Naive thymus-derived CD8-positive, alpha-beta T cell (primary cell): ENCODE data around the gene SLC15A4. TPM values are rescaled to one million over a fixed set of nuclear protein-coding genes. Genes with fewer than 3 reads are reported as not detected.

Source experiments
- ATAC-seq, 2 donors: fragments of 150-1000 bp; cut with Tn5 transposase in 1 of 2; sonication (Bioruptor Pico), chemical (Tn5 transposase) in 1 of 2; 1 replicate in 1 of 2; 2 replicates in 1 of 2; pipeline ENCODE4 v1.10.0; 2021; ENCODE audit warnings: mild to moderate bottlenecking in 2 of 2, moderate library complexity in 2 of 2
- POLR2A ChIA-PET: fragments of 350-600 bp; sonication (Branson Sonifier 250); formaldehyde crosslinking; loops from one replicate; lab custom pipeline; 2021; ENCODE audit warnings: antibody characterized with exemption; lab: Charles Lee
- DNase-seq, 10 donors: peaks; one replicate each; pipeline versions ENCODE4 v3.0.0 to v3.0.0-alpha.2; 2020 to 2022
- H3K27ac Mint-ChIP-seq, 10 donors: one replicate each; pipeline ENCODE4 v1.8.0; 2020 to 2022; ENCODE audit warnings: mild to moderate bottlenecking in 10 of 10, mixed read lengths in 10 of 10, moderate library complexity in 4 of 10, inconsistent platforms in 1 of 10
- H3K27me3 Mint-ChIP-seq, 5 donors: one replicate each; pipeline ENCODE4 v1.8.0; 2021 to 2022; ENCODE audit warnings: mixed read lengths in 5 of 5
- H3K36me3 Mint-ChIP-seq, 3 donors: one replicate each; pipeline ENCODE4 v1.8.0; 2020 to 2022; ENCODE audit warnings: mixed read lengths in 3 of 3, mild to moderate bottlenecking in 2 of 3, inconsistent platforms in 1 of 3
- H3K4me1 Mint-ChIP-seq, 4 donors: one replicate each; pipeline ENCODE4 v1.8.0; 2021 to 2022; ENCODE audit warnings: mixed read lengths in 4 of 4
- H3K4me3 Mint-ChIP-seq, 10 donors: one replicate each; pipeline ENCODE4 v1.8.0; 2020 to 2022; ENCODE audit warnings: mild to moderate bottlenecking in 10 of 10, mixed read lengths in 10 of 10, moderate library complexity in 6 of 10, inconsistent platforms in 1 of 10
- H3K9me3 Mint-ChIP-seq, 9 donors: one replicate each; pipeline ENCODE4 v1.8.0; 2020 to 2022; ENCODE audit warnings: mixed read lengths in 9 of 9, mild to moderate bottlenecking in 3 of 9, inconsistent platforms in 1 of 9, moderate library complexity in 1 of 9
- polyA plus RNA-seq, 3 donors: library from polyadenylated mRNA; unstranded; fragments of 300-500 nt; fragmentation: Illumina TruSeq; gene quantifications; one replicate each; pipeline ENCODE4 v1.2.3, GENCODE V29; 2021
- total RNA-seq, 8 experiments: library from RNA in 2 of 8; stranded (reverse) in 2 of 8; gene quantifications; one replicate each; pipeline ENCODE4 v1.2.3 and lab custom pipeline; 2021 to 2026

SLC15A4 gene
- total and polyA plus RNA-seq, 5 experiments from 2014 or later = 2.1 to 17.9 (median 14.3) TPM

DNA sequence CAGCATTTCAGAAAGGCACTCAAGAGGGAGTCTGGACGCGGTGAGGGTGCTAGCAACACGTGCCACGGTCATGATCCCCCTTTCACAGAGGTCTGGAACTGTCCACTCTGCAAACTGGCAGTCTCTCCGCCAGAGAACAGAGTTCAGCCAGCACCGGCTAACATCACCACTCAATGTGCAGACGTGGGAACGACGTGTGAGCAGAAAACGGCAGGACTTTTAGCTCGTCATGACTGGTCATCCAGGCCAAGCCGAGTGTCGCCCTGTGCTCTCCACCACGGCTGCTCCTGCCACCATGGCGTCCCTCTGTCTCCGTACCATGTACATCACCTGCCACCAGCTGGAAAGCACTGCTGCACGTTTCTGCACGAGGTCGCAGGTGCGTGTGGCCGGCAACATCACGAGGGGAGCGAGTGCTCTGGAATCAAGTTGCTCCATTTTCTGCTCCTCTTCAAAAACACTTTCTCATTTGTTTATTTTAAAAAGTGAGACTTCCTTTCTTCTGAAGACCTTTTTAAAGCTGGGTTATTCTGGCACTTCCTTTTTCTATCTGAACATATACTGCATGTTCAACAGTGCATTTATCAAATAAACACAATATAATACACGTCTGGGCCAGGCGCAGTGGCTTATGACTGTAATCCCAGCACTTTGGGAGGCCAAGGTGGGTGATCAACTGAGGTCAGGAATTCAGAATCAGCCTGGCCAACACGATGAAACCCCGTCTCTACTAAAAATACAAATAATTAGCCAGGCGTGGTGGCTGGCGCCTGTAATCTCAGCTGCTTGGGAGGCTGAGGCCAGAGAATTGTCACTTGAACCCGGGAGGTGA, 28.0 kb downstream of the SLC15A4 start:
- peaks cover 7 to 82% (median 31%) of the 10 kb centered on the region in 4 donors for H3K4me1 Mint-ChIP-seq
- H3K27ac Mint-ChIP-seq = peak overlapping the region in 8 of 10 donors; percentile 36 to 97 (median 72)
- peaks cover 5 to 85% (median 12%) of the 10 kb centered on the region in 3 donors for H3K36me3 Mint-ChIP-seq
- H3K9me3 Mint-ChIP-seq = no peaks in the 10 kb centered on the region
- no peaks in the 10 kb centered on the region for H3K27me3 Mint-ChIP-seq
- H3K4me3 Mint-ChIP-seq = peak overlapping the region in 5 of 10 donors; percentile 16 to 73 (median 31)
- ATAC-seq (no peak), DNase-seq (no peak)
- POLR2A ChIA-PET = no interaction called here

DNA sequence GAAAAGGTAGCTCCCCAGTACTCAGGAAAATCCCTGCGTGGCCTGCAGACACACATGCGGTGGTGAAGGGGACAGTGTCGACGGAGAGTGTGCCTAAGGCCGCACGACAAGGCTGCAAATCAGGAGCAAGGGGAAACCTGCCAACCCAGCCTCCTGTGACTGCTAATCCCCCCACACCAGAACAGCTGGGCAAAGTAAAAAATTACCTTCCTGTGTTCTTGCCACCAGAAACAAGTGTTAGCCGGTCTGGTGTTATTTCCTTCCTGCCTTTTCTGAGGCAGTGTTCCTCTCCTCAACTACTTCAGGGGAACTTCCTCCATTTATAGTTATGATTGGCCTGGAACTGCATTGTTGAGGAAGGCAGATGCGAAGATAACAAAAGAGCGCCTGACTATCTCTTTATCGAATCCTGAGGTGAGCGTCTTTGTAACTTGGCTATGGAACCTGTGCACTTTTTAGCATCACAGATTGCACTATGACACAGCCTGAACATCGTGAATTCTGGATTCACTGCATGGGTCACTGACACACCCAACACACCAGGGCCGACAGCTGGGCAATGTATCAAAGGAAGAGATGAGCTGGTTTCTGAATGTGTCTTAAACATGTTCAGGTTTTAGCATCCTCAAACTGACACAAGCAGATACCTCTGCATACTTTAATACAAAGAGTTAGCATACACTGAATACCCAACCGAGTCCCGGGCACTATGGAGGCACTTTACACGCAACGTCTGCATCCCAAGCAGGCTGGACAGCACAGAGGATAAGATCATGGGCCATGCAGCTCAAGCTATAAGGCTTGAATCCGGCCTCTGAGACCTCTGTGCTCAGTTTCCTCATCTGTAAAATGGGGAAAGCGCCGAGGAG, 28.9 kb downstream of the SLC15A4 start:
- peaks cover 0 to 77% (median 12%) of the 10 kb centered on the region in 3 donors for H3K36me3 Mint-ChIP-seq
- H3K4me3 Mint-ChIP-seq = peak overlapping the region in 7 of 10 donors; percentile 1 to 83 (median 10)
- POLR2A ChIA-PET = no interaction called here
- peaks cover 7 to 82% (median 31%) of the 10 kb centered on the region in 4 donors for H3K4me1 Mint-ChIP-seq
- ATAC-seq (peak in 1 of 2 donors; percentile 35), DNase-seq (peak in 2 of 10 donors; percentile 13 to 52)
- peak overlapping the region; percentile 67 to 97 (median 81) for H3K27ac Mint-ChIP-seq
- H3K27me3 Mint-ChIP-seq = no peaks in the 10 kb centered on the region
- H3K9me3 Mint-ChIP-seq = no peaks in the 10 kb centered on the region

DNA sequence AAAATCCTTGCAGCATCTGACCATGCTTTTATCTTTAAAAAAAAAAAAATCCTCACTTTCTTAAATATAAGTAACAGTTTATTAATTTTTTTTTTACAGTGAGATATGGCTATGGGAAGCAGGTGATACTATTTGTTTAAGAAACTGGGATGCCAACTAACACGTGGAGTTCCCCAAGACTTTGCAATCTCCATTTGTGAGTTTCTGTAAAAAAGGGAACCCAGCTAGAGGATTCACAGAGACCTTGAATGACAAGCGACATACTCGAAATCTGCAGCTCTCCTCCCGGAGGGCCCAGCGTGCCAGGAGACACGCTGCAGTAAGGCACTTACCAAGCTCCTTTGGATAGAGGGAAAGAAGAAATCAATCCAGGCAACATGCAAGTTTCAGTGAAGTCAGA, 30.1 kb downstream of the SLC15A4 start:
- POLR2A ChIA-PET = no interaction called here
- Mint-ChIP-seq H3K4me1 (peaks cover 10 to 85% (median 31%) of the 10 kb centered on the region in 4 donors), H3K27ac (peak overlapping the region in 9 of 10 donors; percentile 39 to 97 (median 83)), H3K9me3 (no peaks in the 10 kb centered on the region), H3K36me3 (peaks cover 0 to 65% (median 5%) of the 10 kb centered on the region in 3 donors), H3K4me3 (peak overlapping the region in 3 of 10 donors; percentile 12 to 62 (median 52)), H3K27me3 (no peaks in the 10 kb centered on the region)
- ATAC-seq = no peak
- no peak for DNase-seq

DNA sequence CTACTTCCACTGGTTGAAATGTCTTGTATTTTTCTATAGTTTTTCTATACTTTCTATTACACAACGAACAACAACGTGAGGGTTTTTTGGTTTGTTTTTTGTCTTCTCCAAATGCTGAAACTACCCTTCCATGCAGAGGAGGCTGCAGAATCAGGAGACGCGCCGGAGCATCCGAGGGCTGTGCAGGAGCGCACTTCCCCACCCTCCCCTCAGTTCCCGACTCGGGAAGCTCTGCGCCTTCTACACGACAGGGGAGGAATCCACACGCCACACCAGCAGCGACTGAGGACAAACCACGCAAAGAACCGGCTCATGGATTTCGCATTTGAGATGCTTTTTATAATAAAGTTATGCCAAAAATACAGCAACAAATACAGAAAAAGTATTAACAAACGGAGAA, 30.9 kb downstream of the SLC15A4 start:
- H3K9me3 Mint-ChIP-seq = no peaks in the 10 kb centered on the region
- DNase-seq = no peak
- peaks cover 0 to 58% (median 4%) of the 10 kb centered on the region in 3 donors for H3K36me3 Mint-ChIP-seq
- H3K4me3 Mint-ChIP-seq = no peak overlapping the region
- ATAC-seq = no peak
- POLR2A ChIA-PET = no interaction called here
- H3K27ac Mint-ChIP-seq = peak overlapping the region in 3 of 10 donors; percentile 29 to 90 (median 82)
- no peaks in the 10 kb centered on the region for H3K27me3 Mint-ChIP-seq
- peaks cover 10 to 77% (median 30%) of the 10 kb centered on the region in 4 donors for H3K4me1 Mint-ChIP-seq

DNA sequence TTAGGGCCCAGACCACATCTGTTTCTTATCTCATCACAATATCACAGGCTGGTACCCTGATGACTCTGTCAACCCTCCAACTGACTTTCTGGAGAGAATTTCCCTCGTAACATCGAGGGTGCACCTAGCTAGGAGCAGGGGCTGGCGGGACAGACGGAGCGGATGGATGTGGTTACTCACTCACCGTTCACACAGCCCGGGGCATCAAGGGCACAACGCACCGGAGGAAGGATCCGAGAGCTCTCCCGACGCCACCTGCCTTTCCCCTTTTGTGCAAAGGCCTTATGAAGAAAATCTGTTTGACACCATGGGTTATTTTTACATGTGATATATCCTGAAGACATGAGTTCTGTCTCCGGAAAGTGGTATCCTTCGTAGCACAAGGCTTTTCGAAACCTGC, 31.4 kb downstream of the SLC15A4 start:
- Mint-ChIP-seq H3K9me3 (no peaks in the 10 kb centered on the region), H3K36me3 (peaks cover 0 to 53% (median 2%) of the 10 kb centered on the region in 3 donors), H3K4me3 (peak overlapping the region in 2 of 10 donors; percentile 45 to 55), H3K4me1 (peaks cover 7 to 72% (median 28%) of the 10 kb centered on the region in 4 donors), H3K27ac (peak overlapping the region in 4 of 10 donors; percentile 15 to 90 (median 71)), H3K27me3 (no peaks in the 10 kb centered on the region)
- POLR2A ChIA-PET = no interaction called here
- DNase-seq (no peak), ATAC-seq (no peak)

DNA sequence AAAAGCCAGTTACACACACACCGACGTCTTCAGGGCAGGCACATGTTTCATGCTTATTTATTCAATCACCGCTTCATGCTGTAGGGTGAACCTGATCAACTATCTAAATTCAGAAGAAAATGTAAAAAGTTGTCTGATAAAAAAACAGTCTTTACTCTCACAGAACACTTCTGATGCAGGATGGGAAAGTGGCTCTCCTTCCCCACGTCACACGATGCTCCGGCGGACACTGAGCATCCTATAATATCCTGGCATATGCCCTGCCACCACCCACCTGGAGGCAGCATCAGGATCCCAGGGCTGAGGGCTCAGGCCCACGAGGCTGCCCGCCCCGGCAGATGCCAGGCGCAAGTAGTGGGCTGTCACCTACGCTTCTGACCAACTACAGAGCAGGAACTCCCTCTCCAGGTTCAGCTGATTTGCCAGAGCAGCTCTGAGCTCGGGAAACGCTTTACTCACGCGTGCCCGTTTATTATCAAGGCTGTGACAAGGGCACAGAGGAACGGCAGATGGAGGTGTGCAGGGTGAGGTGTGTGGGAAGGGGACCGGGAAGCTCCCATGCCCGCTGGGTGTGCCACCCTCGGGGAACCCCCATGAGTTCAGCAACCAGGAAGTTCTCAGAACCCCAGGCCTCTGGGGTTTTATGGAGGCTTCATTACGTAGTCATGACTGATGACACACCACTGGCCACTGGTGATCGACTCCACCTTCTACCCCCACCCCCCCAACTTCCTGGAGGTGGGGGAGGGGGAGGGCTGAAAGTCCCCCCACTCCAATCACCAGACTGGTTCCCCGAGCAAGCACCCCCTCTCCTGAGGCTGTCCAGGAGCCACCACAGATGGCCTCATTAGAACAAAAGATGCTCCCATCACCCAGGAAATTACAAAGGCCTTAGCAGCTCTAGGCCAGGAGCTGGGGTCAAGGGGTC, 32.1 kb downstream of the SLC15A4 start:
- Mint-ChIP-seq H3K27me3 (no peaks in the 10 kb centered on the region), H3K9me3 (no peaks in the 10 kb centered on the region), H3K4me1 (peaks cover 7 to 66% (median 25%) of the 10 kb centered on the region in 4 donors), H3K27ac (peak overlapping the region in 2 of 10 donors; percentile 82 to 90), H3K4me3 (peak overlapping the region in 1 of 10 donors; percentile 55), H3K36me3 (peaks cover 0 to 47% (median 2%) of the 10 kb centered on the region in 3 donors)
- POLR2A ChIA-PET = no interaction called here
- DNase-seq (no peak), ATAC-seq (no peak)

DNA sequence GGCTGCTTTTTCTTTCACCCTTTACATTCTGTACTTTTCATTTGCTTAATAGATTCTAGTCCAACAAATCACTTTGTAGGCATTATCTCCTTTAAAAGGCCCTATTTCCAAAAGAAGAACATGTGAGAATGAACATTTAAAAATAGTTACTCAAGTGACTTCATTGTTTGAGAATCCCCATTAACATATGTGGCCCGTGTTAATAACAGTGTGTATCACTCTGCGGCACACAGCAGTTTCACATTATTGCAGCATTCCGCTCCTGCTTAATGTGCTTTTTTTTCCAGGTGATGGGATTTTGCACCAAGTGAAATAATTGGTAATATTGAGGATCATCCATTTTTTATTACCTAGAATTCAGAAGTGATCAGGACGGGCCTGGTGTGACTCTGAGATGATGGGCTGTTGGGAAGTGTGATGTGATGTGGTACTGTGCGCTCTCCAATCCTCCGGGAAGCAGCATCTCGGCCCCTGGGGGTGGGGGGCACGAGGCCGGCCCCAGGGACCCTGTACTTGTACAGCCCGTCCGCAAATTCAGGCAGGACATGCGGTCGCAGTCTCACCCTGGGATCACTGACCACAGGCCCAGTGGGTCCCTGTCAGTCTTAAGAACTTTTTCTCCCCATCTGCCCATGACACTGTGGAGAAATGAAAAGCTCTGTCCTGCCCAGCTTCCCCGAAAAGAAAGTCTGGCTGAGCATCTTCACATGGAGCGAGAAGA, 32.9 kb downstream of the SLC15A4 start:
- Mint-ChIP-seq H3K4me1 (peaks cover 7 to 57% (median 19%) of the 10 kb centered on the region in 4 donors), H3K27ac (peak overlapping the region in 3 of 10 donors; percentile 22 to 90 (median 82)), H3K27me3 (no peaks in the 10 kb centered on the region), H3K9me3 (no peaks in the 10 kb centered on the region), H3K36me3 (peaks cover 0 to 41% (median 0%) of the 10 kb centered on the region in 3 donors), H3K4me3 (no peak overlapping the region)
- POLR2A ChIA-PET = no interaction called here
- ATAC-seq (no peak), DNase-seq (no peak)

DNA sequence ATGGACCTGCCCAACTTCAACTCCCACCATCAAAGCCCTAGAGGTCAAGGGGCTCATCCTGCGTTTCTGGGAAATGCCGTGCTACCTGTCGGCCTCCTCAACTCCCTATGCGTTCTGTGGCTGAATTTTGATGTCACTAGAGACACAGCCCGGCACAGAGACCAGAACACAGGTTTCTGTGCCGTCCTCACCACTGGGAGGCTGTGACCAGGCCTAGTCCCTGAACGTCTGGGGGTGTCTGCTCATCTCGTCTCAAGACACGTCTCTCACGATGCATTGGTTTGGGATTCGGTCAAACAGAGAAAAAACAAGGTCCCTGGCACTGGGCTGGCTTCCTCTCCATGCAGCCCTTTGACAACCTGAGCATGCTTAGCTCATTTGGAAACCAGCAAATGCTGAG, 33.5 kb downstream of the SLC15A4 start:
- no peak for ATAC-seq
- Mint-ChIP-seq H3K4me3 (no peak overlapping the region), H3K9me3 (no peaks in the 10 kb centered on the region), H3K27me3 (no peaks in the 10 kb centered on the region), H3K36me3 (peaks cover 0 to 37% (median 0%) of the 10 kb centered on the region in 3 donors), H3K27ac (peak overlapping the region in 2 of 10 donors; percentile 2 to 22), H3K4me1 (peaks cover 7 to 51% (median 14%) of the 10 kb centered on the region in 4 donors)
- DNase-seq = no peak
- POLR2A ChIA-PET = no interaction called here

DNA sequence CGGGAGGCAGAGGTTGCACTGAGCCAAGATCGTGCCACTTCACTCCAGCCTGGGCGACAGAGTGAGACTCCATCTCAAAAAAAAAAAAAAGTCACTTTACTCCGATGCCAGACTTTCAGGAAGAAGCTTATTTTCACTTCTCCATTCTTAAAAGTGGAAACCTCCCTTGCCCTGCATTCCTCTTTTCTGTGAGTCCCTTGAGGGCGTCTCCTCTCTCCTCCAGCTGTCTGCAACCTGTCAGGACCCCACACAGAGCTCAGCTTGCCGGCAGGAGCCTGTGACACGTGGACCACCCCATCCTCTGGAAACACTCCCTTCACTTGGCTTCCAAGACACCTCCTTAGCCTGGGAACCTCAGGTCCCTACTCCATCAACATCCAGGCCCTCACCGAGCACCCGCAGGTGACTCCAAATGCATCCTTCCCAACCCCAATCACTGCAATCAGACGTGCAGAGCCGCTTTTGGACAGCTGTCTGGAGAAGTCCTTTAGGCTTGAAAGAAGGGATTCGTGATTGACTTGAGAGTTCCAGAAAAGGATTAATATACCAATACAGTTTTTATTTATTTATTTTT, 34.3 kb downstream of the SLC15A4 start:
- POLR2A ChIA-PET = no interaction called here
- Mint-ChIP-seq H3K4me1 (peaks cover 3 to 43% (median 6%) of the 10 kb centered on the region in 4 donors), H3K36me3 (peaks cover 0 to 30% (median 0%) of the 10 kb centered on the region in 3 donors), H3K27me3 (no peaks in the 10 kb centered on the region), H3K4me3 (peak overlapping the region in 1 of 10 donors; percentile 43), H3K9me3 (no peaks in the 10 kb centered on the region), H3K27ac (peak overlapping the region in 4 of 10 donors; percentile 2 to 82 (median 62))
- no peak for DNase-seq
- ATAC-seq = no peak

DNA sequence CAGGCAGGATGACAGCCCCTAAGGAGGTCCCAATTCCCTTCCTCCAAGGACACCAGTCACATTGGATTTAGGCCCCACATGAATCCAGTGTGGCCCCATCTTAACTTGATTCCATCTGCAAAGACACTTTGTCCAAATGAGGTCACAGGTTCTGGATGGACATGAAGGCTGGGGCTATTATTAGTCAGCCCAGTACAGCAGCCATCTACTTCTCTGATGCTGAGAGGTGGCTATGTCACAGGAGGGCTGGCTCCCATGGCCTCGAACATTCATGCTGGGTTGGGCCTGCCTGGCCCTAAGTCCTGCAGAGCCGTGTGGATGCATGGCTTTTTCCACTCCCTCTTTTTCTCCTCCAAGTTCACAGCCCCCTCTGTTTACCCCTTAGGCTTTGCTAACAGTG, 35.9 kb downstream of the SLC15A4 start:
- Mint-ChIP-seq H3K4me3 (no peak overlapping the region), H3K9me3 (no peaks in the 10 kb centered on the region), H3K27ac (no peak overlapping the region), H3K36me3 (peaks cover 0 to 15% (median 0%) of the 10 kb centered on the region in 3 donors), H3K4me1 (peaks cover 7 to 42% (median 10%) of the 10 kb centered on the region in 4 donors), H3K27me3 (no peaks in the 10 kb centered on the region)
- DNase-seq = no peak
- POLR2A ChIA-PET = no interaction called here
- no peak for ATAC-seq
